ENCODE results near the gene DUT.

The DUT gene

DNA sequence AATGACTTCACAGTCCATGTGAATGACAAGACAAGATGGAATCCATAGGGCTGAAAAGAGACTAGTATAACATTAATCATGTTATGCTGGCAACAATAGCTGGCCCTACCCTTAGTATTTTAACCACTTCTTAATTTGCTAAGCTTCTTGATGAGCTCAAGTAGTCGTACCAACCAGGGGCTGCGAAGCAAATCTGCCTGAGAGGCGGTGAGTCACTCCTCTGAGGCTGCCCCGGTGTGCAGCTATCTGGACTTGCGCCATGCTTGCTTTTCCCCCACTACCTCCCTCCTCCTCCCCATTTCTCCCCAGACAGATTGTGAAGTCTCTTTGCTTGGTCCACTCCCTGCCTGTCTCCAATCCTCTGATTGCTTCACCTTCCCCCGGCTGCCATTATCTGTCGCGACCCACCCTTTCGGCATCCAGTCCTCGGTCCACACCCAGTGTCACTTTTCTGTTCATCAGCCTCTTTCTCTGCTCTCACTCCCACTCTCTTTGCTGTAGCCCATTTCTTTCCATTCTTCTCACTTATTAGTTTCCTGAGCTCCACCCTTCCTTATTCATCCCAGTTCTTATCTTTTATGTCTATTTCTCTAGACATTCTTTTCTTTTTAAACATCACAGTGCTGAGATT lies 42.7 kb downstream of the DUT start:
- DNase-seq = no peak

DNA sequence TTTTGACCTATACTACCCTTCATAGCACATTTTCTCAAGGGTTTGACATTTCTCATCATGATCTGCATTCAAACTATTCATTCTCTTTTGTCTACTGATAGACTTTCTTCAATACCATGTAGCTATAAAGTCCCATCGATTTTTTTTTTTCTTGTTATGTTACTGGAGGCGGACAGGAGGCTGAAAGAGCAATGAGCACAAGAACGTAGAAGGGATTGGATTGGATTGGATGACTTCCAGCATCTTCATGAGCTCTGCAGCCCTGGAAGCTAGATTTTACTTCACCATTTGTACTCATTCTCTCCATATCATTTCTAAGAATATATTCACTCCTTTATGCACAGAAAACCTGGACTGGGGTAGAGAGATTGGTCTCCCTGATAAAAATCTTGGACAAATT lies 43.2 kb downstream of the DUT start:
- DNase-seq = no peak

DNA sequence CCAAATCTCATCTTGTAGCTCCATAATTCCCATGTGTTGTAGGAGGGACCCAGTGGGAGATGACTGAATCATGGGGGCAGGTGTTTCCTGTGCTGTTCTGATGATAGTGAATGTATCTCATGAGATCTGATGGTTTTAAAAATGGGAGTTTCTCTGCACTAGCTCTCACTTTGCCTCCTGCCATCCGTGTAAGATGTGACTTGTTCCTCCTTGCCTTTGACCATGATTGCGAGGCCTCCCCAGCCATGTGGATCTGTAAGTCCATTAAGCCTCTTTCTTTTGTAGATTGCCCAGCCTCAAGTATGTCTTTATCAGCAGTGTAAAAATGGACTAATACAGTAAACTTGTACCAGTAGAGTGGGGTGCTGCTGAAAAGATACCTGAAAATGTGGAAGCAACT lies 44.5 kb downstream of the DUT start:
- DNase-seq = no peak

GRCh38 chr15:48380198-48380597 lies 49.0 kb downstream of the DUT start:
- DNase-seq = no peak

DNA sequence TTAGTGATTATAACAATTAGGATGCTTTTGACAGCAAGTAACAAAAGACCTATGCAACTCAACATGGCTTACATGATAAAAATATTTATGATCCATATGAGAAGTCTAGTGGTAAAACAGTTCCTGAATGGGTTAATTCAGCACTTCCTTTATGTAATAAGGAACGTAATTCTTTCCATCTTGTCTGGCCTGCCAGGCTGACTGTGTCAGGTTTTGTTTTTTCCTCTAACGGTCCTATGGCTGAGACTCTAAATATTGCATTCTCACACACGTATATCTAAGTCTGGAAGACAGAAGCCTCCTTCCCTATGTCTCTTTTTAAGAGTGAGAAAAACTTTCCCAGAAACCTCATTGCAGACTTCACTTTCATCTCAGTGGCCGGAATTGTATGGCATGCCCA lies 50.6 kb downstream of the DUT start:
- no peak for DNase-seq

GRCh38 chr15:48383031-48383430 lies 51.8 kb downstream of the DUT start:
- no peak for DNase-seq

DNA sequence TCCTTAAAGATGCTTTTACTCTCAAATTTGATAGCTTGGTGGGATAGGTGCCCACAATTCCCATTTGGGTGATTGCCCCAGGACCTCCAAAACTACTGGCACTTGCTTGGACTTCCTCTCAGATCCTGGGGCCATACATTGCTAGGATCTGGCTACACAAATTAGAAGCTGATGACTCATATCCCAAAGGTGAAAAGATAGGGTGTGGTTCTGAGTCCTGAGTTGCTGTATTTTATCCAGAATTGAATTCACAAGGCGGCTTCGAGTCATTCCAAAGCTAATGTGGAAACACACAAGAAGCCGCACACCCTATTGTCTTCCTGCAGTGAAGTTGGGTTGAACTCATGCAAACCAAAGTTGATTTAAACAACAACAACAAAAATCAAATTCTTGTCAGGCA lies 53.4 kb downstream of the DUT start:
- no peak for DNase-seq

- no peak for DNase-seq
Observed at GRCh38 chr15:48385031-48385830, 54.0 kb downstream of the DUT start.

- DNase-seq = no peak
Observed at GRCh38 chr15:48388016-48388851, 57.0 kb downstream of the DUT start.

- DNase-seq = no peak
Observed at GRCh38 chr15:48388910-48389309, 57.7 kb downstream of the DUT start.

GRCh38 chr15:48389691-48390143 lies 58.5 kb downstream of the DUT start:
- DNase-seq = no peak

- DNase-seq = no peak
Observed at GRCh38 chr15:48391950-48392349, 60.7 kb downstream of the DUT start.

DNA sequence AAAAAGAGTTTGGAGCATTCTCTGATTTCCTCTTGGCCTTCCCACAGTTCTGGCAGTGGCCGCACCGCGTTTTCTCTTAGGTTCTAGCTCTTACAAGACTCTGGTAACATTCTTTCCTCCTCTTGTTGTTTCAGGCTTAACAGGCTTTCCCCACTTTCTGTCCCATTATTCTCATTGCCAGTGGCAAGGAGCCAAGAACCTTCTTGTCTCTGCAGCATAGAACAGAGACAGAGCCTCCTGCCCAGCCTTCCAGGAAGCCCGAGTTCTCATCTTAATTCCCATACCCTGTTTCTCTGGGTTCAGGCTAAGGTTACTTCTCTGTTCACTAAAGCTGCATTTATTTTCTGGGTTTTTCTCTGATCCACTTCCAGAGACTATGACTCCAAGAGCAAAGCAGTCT lies 61.1 kb downstream of the DUT start:
- no peak for DNase-seq
